GDM1 (cell line): ENCODE measurements around the gene SCCPDH.

Experiments used
- DNase-seq: peaks from one replicate; lab custom pipeline; 2025; lab: John Stamatoyannopoulos, UW

SCCPDH gene

DNA sequence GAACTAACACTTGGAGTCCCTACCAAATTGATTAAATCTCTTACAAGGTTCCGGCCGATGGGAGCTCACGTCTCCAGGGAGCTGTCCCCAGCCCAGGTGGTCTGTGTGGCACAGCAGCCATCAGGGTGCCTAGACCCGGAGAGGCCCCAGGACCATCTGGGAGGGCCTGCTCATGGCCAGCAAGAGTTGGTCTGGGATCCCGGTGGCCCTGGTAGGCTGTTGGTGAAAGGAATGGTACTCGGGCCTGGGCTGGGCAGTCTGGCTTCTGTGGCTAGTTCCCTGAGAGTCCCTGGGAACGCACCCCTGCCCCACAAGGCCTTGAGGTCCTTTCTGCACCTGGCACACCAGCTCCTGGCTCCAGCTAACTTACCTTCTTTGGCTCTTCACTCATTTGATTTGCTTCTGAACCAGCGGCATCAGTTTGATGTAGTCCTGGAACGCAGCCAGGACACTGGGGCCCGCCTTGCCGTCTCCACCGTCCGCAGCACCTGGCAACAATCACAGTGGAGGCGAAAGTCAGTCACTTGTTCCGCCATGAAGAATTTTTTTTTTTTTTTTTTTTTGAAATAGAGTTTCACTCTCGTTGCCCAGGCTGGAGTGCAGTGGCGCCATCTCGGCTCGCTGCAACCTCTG, 62.5 kb downstream of the SCCPDH start:
- DNase-seq = no peak

DNA sequence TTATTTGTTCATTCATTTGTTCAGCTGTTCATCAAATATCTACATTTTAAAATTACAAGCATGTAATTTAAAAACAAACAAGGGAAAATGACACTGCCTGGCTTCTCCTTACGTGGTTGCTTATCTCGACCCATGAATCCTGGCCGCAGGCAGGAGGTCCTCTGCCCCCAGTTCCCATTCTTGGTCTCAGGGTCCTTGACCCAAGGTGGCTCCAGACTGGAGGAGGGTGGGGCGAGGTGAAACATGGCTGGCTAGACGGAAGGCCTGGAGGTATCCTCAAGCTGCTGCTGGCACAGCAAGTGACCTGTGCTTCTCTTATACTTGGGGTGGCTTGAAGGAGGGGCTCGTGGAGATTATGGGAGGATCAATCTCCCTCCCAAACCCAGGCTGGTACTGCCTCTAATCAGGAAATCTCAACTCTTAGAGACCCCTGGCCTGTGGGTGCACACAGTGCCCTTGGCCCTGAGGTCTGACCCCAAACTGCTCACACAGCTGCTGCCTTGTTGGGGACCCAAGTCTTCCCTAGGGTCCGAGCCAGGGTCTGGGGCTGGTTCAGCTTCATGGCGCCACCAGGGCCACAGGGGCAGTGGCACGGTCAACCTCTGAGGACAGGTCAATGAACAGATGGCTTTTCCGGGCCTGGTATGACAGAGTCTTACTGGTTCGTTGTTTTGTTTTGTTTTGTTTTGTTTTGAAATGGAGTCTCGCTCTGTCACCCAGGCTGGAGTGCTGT, 63.7 kb downstream of the SCCPDH start:
- DNase-seq = no peak

DNA sequence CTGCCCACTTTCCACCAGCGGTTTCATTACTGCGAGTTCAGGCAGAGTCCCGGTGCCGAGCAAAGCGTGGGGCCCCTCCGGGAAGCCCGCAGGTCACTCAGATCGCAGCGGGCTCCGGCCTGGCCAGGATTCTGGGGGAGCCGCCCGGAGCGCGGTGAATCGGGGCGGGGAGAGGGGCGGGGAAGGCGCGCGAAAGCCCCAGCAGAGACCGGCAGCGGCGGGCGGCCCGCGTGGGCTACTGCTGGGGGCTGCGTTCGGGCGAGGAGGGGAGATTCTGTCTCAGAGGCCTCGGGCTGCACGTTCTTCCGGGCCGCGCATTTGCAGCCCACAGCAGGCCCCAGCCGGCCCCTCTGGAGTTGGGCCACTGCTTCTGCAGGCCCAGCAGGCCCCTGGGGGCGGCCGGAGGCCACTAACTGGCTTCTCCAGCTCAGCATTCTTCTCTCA, 64.7 kb downstream of the SCCPDH start:
- DNase-seq = no peak

GRCh38 chr1:246789454-246790339, 65.5 kb downstream of the SCCPDH start:
- DNase-seq = no peak

GRCh38 chr1:246790364-246790763, 66.2 kb downstream of the SCCPDH start:
- DNase-seq = no peak

GRCh38 chr1:246790833-246791232, 66.6 kb downstream of the SCCPDH start:
- DNase-seq = no peak

- no peak for DNase-seq
Observed at GRCh38 chr1:246791303-246791918, 67.2 kb downstream of the SCCPDH start.

- no peak for DNase-seq
Observed at GRCh38 chr1:246792603-246793002, 68.4 kb downstream of the SCCPDH start.

- DNase-seq = no peak
Observed at GRCh38 chr1:246793356-246793896, 69.2 kb downstream of the SCCPDH start.

DNA sequence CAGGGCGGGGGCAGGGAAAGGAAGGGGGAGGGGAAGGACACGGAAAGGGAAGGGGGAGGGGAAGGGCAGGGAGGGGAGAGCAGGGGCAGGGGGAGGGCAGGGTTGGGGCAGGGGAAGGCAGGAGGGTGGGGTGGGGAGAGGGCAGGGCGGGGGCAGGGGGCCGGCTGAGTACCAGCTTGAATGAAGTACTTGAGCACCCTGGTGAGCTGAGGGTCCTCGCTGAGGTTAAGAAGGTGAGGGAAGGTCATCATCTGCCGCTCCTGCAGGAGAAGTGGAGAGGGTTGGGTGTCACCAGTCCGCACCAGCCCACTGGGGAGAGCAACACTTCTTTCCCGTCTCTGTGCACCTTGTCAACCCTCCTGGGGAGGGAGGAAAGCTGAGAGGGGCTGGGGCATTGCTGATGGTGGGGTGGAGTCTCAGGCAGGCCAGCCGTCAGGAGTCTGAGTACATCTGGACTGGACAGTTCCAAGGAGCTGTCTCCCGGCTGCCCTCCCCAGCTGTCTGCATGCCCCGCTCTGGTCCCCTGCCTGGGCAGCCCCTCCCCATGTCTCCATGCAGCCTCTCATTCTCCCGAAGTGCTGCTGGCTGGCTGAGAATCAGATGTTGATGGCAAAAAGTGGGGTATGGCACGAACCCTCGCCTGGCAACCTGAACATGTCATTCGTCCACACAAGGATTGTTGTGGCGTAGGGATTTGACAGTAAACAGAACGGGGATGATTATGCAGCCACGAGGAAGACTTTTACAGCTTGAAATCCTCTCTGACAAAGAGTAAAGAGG, 70.0 kb downstream of the SCCPDH start:
- DNase-seq = no peak

- no peak for DNase-seq
Observed at GRCh38 chr1:246794828-246795671, 70.8 kb downstream of the SCCPDH start.

GRCh38 chr1:246795906-246796694, 71.9 kb downstream of the SCCPDH start:
- no peak for DNase-seq

GRCh38 chr1:246797157-246797556, 72.9 kb downstream of the SCCPDH start:
- no peak for DNase-seq

DNA sequence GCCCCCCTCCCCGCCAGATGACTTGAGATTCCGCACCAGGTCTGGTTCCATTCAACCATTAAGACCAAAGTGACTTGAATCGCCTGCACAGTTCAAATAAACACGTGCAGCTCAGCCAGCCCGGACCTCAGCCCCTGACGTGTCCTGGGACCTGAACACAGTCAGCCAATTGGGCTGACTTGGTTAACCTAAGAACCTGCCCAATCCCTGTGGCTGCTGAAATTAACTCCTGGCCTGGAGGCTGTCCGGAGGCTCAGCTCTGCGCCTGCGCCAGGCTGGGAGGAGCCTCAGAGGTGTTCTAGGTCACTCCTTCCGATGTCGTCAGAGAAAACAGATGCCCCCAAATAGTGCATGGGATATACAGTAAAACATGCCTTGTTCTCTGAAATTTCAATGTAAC, 73.4 kb downstream of the SCCPDH start:
- DNase-seq = no peak

- no peak for DNase-seq
Observed at GRCh38 chr1:246798107-246798506, 73.9 kb downstream of the SCCPDH start.

DNA sequence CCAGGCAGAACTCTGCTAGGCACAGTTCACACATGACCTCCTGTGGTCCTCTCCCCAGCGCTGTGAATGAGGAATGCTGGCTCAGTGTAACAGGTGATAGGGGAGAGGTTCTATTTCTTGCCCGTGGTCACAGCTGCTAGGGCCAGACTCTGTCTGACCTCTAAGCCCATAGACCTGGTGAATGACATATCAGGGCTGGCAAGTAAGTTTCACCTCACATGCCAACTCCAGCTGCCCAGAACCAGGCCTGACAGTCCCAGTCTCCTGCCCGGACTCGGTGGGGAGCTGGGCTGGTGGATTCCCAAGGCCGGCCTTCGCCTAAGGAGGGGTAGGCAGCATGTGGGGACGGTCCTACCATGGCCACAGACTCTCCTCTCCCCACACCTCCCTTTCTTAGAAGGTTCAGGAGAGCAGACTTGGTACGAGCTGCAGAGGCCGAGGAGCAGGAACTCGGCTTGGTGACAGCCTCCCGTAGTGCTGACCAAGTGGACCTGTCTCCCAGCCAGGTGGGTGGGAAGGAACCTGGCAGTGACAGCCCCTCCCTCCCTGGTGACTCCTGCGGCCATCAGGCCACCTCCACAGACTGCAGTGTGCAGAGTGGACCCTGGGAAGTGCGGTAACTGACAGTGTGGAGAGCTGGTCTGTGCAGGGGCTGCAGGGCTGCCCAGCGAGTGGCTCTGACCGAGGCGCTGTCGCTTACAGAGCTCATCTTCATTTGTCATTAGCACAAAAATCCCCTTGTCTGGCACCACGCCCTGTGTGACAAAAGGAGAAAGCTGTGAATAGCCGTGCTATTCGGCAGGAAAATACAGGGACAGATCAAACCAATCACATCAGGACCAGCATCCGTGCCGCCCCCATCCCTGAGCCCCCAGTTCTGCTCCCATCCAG, 74.6 kb downstream of the SCCPDH start:
- DNase-seq = no peak

DNA sequence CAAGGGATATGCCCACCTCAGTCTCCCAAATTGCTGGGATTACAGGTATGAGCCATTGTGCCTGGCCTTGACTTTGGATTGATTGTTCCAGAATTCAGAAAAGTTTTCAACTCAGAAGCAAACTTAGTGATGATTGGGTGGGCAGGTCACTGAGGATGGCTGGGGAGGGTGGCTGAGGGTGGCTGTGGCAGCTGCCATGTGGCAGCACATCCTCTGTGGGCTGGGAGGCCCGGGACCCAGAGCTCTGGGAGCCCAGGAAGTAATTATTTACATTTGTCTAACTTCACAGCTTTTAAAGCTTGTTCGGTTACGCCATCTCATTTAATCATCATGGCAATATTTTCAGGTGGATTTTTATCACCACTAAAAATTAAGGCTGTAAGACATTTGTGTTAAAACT, 76.1 kb downstream of the SCCPDH start:
- no peak for DNase-seq

DNA sequence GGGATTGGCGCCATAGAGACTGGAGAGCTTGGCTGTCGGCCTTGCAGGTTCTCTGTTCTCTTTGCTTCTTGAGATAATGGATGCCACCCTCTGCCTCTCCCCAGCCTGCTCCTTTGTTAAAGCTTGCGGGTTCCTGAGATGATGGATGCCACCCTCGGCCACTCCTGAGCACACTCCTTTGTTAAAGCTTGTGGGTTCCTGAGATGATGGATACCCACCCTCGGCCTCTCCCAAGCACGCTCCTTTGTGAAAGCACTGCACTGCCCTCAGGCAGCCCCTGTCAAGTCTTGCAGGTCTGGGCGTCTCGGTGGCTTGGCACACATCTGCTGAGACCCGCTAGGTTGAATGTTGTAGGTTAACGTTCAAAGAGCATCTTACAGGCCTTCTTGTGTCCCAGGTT, 76.5 kb downstream of the SCCPDH start:
- DNase-seq = no peak
